DND-41 (cell line): ENCODE measurements around the gene UBR3.

Experiments used
- EZH2 ChIP-seq: IDR thresholded peaks from 3 replicates; pipeline ENCODE4 v1.6.1; 2012; ENCODE audit warnings: borderline replicate concordance, low read depth, mild to moderate bottlenecking, moderate library complexity, low read length, inconsistent platforms; ENCODE audit not compliant: severe bottlenecking
- TF ChIP-seq, protein P1 (sequence below): IDR thresholded peaks from 2 replicates; pipeline ENCODE4 v1.5.1; 2012; ENCODE audit warnings: borderline replicate concordance, low read length, moderate library complexity, mild to moderate bottlenecking; ENCODE audit not compliant: poor library complexity, severe bottlenecking; ENCODE audit errors: extremely low read depth

- TF ChIP-seq, protein P1, sequence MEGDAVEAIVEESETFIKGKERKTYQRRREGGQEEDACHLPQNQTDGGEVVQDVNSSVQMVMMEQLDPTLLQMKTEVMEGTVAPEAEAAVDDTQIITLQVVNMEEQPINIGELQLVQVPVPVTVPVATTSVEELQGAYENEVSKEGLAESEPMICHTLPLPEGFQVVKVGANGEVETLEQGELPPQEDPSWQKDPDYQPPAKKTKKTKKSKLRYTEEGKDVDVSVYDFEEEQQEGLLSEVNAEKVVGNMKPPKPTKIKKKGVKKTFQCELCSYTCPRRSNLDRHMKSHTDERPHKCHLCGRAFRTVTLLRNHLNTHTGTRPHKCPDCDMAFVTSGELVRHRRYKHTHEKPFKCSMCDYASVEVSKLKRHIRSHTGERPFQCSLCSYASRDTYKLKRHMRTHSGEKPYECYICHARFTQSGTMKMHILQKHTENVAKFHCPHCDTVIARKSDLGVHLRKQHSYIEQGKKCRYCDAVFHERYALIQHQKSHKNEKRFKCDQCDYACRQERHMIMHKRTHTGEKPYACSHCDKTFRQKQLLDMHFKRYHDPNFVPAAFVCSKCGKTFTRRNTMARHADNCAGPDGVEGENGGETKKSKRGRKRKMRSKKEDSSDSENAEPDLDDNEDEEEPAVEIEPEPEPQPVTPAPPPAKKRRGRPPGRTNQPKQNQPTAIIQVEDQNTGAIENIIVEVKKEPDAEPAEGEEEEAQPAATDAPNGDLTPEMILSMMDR, result no peak
- no peak for TF ChIP-seq EZH2
Measured at GRCh38 chr2:170026361-170026760, 199.1 kb downstream of the UBR3 start.
